ENCODE results near the gene GGA1.

The GGA1 gene

GRCh38 chr22:37636186-37636948 is 27.7 kb downstream of the GGA1 start:
- H3K4me1 ChIP-seq (ENCODE audit: control insufficient read depth, insufficient read depth, low read length, poor library complexity, severe bottlenecking), result peaks cover 88% of the 10 kb centered on the region
- no peaks in the 10 kb centered on the region for H3K9me3 ChIP-seq (ENCODE audit: control insufficient read depth, low read length)
- peak overlapping the region; percentile 78 for H3K27ac ChIP-seq (ENCODE audit: insufficient read depth, low read length, poor library complexity, severe bottlenecking)
- no peak for DNase-seq
- H3K36me3 ChIP-seq (ENCODE audit: control insufficient read depth, insufficient read depth, low read length), result peaks cover 7% of the 10 kb centered on the region
- no peak overlapping the region for H3K4me3 ChIP-seq (ENCODE audit: insufficient read depth, low read depth, low read length, poor library complexity, severe bottlenecking)
- no peaks in the 10 kb centered on the region for H3K27me3 ChIP-seq (replicated peaks; ENCODE audit: control insufficient read depth, insufficient read depth, low read length, poor library complexity, severe bottlenecking)

GRCh38 chr22:37636949-37637273 is 28.3 kb downstream of the GGA1 start:
- peaks cover 7% of the 10 kb centered on the region for H3K36me3 ChIP-seq (ENCODE audit: control insufficient read depth, insufficient read depth, low read length)
- DNase-seq, result no peak
- H3K4me3 ChIP-seq (ENCODE audit: insufficient read depth, low read depth, low read length, poor library complexity, severe bottlenecking), result no peak overlapping the region
- H3K9me3 ChIP-seq (ENCODE audit: control insufficient read depth, low read length), result no peaks in the 10 kb centered on the region
- no peaks in the 10 kb centered on the region for H3K27me3 ChIP-seq (replicated peaks; ENCODE audit: control insufficient read depth, insufficient read depth, low read length, poor library complexity, severe bottlenecking)
- H3K4me1 ChIP-seq (ENCODE audit: control insufficient read depth, insufficient read depth, low read length, poor library complexity, severe bottlenecking), result peaks cover 93% of the 10 kb centered on the region
- peak overlapping the region; percentile 78 for H3K27ac ChIP-seq (ENCODE audit: insufficient read depth, low read length, poor library complexity, severe bottlenecking)

- Histone ChIP-seq H3K27ac (ENCODE audit: insufficient read depth, low read length, poor library complexity, severe bottlenecking) (peak overlapping the region; percentile 78), H3K4me3 (ENCODE audit: insufficient read depth, low read depth, low read length, poor library complexity, severe bottlenecking) (peak overlapping the region; percentile 77), H3K36me3 (ENCODE audit: control insufficient read depth, insufficient read depth, low read length) (peaks cover 23% of the 10 kb centered on the region), H3K4me1 (ENCODE audit: control insufficient read depth, insufficient read depth, low read length, poor library complexity, severe bottlenecking) (peaks cover 94% of the 10 kb centered on the region), H3K9me3 (ENCODE audit: control insufficient read depth, low read length) (no peaks in the 10 kb centered on the region), H3K27me3 (replicated peaks; ENCODE audit: control insufficient read depth, insufficient read depth, low read length, poor library complexity, severe bottlenecking) (no peaks in the 10 kb centered on the region)
- no peak for DNase-seq
Measured at GRCh38 chr22:37638391-37639069, 29.9 kb downstream of the GGA1 start.

- DNase-seq, result peak; percentile 37 to 54 (median 47)
- Histone ChIP-seq H3K27me3 (replicated peaks; ENCODE audit: control insufficient read depth, insufficient read depth, low read length, poor library complexity, severe bottlenecking) (no peaks in the 10 kb centered on the region), H3K4me3 (ENCODE audit: insufficient read depth, low read depth, low read length, poor library complexity, severe bottlenecking) (peak within 1 kb of the TSS; percentile 77), H3K36me3 (ENCODE audit: control insufficient read depth, insufficient read depth, low read length) (peaks cover 29% of the 10 kb centered on the region), H3K4me1 (ENCODE audit: control insufficient read depth, insufficient read depth, low read length, poor library complexity, severe bottlenecking) (peaks cover 90% of the 10 kb centered on the region), H3K27ac (ENCODE audit: insufficient read depth, low read length, poor library complexity, severe bottlenecking) (peak within 1 kb of the TSS; percentile 78), H3K9me3 (ENCODE audit: control insufficient read depth, low read length) (no peaks in the 10 kb centered on the region)
Measured at GRCh38 chr22:37639070-37639760, 30.6 kb downstream of the GGA1 start, which contains the start of gene SH3BP1. SH3BP1 (plus strand) TSS chr22:37639669; CDS start chr22:37639788, 119 bp downstream.

GRCh38 chr22:37639771-37640590 is 31.3 kb downstream of the GGA1 start:
- H3K27me3 ChIP-seq (replicated peaks; ENCODE audit: control insufficient read depth, insufficient read depth, low read length, poor library complexity, severe bottlenecking), result no peaks in the 10 kb centered on the region
- H3K27ac ChIP-seq (ENCODE audit: insufficient read depth, low read length, poor library complexity, severe bottlenecking), result peak overlapping the region; percentile 78
- DNase-seq, result no peak
- peak overlapping the region; percentile 77 for H3K4me3 ChIP-seq (ENCODE audit: insufficient read depth, low read depth, low read length, poor library complexity, severe bottlenecking)
- peaks cover 83% of the 10 kb centered on the region for H3K4me1 ChIP-seq (ENCODE audit: control insufficient read depth, insufficient read depth, low read length, poor library complexity, severe bottlenecking)
- peaks cover 37% of the 10 kb centered on the region for H3K36me3 ChIP-seq (ENCODE audit: control insufficient read depth, insufficient read depth, low read length)
- H3K9me3 ChIP-seq (ENCODE audit: control insufficient read depth, low read length), result no peaks in the 10 kb centered on the region

GRCh38 chr22:37640591-37641560 is 32.2 kb downstream of the GGA1 start:
- peaks cover 46% of the 10 kb centered on the region for H3K36me3 ChIP-seq (ENCODE audit: control insufficient read depth, insufficient read depth, low read length)
- peaks cover 76% of the 10 kb centered on the region for H3K4me1 ChIP-seq (ENCODE audit: control insufficient read depth, insufficient read depth, low read length, poor library complexity, severe bottlenecking)
- H3K27me3 ChIP-seq (replicated peaks; ENCODE audit: control insufficient read depth, insufficient read depth, low read length, poor library complexity, severe bottlenecking), result no peaks in the 10 kb centered on the region
- peak overlapping the region; percentile 77 for H3K4me3 ChIP-seq (ENCODE audit: insufficient read depth, low read depth, low read length, poor library complexity, severe bottlenecking)
- no peaks in the 10 kb centered on the region for H3K9me3 ChIP-seq (ENCODE audit: control insufficient read depth, low read length)
- DNase-seq, result no peak
- peak overlapping the region; percentile 78 for H3K27ac ChIP-seq (ENCODE audit: insufficient read depth, low read length, poor library complexity, severe bottlenecking)

- Histone ChIP-seq H3K9me3 (ENCODE audit: control insufficient read depth, low read length) (no peaks in the 10 kb centered on the region), H3K4me1 (ENCODE audit: control insufficient read depth, insufficient read depth, low read length, poor library complexity, severe bottlenecking) (peaks cover 69% of the 10 kb centered on the region), H3K36me3 (ENCODE audit: control insufficient read depth, insufficient read depth, low read length) (peaks cover 52% of the 10 kb centered on the region), H3K27me3 (replicated peaks; ENCODE audit: control insufficient read depth, insufficient read depth, low read length, poor library complexity, severe bottlenecking) (no peaks in the 10 kb centered on the region), H3K4me3 (ENCODE audit: insufficient read depth, low read depth, low read length, poor library complexity, severe bottlenecking) (peak overlapping the region; percentile 77), H3K27ac (ENCODE audit: insufficient read depth, low read length, poor library complexity, severe bottlenecking) (peak overlapping the region; percentile 78)
- DNase-seq, result no peak
Measured at GRCh38 chr22:37641561-37641949, 32.9 kb downstream of the GGA1 start.

GRCh38 chr22:37643225-37643847 is 34.7 kb downstream of the GGA1 start:
- no peak overlapping the region for H3K27ac ChIP-seq (ENCODE audit: insufficient read depth, low read length, poor library complexity, severe bottlenecking)
- H3K36me3 ChIP-seq (ENCODE audit: control insufficient read depth, insufficient read depth, low read length), result peaks cover 69% of the 10 kb centered on the region
- H3K27me3 ChIP-seq (replicated peaks; ENCODE audit: control insufficient read depth, insufficient read depth, low read length, poor library complexity, severe bottlenecking), result no peaks in the 10 kb centered on the region
- H3K4me3 ChIP-seq (ENCODE audit: insufficient read depth, low read depth, low read length, poor library complexity, severe bottlenecking), result no peak overlapping the region
- peak; percentile 67 to 76 (median 69) for DNase-seq
- H3K9me3 ChIP-seq (ENCODE audit: control insufficient read depth, low read length), result no peaks in the 10 kb centered on the region
- H3K4me1 ChIP-seq (ENCODE audit: control insufficient read depth, insufficient read depth, low read length, poor library complexity, severe bottlenecking), result peaks cover 51% of the 10 kb centered on the region

All from effector memory CD4-positive, alpha-beta T cell (primary cell).